MV-4-11 (cell line): ENCODE results near the gene ADRM1.

Source experiments
- DNase-seq: peaks from one replicate; lab custom pipeline; 2025; lab: John Stamatoyannopoulos, UW

ADRM1 gene

DNA sequence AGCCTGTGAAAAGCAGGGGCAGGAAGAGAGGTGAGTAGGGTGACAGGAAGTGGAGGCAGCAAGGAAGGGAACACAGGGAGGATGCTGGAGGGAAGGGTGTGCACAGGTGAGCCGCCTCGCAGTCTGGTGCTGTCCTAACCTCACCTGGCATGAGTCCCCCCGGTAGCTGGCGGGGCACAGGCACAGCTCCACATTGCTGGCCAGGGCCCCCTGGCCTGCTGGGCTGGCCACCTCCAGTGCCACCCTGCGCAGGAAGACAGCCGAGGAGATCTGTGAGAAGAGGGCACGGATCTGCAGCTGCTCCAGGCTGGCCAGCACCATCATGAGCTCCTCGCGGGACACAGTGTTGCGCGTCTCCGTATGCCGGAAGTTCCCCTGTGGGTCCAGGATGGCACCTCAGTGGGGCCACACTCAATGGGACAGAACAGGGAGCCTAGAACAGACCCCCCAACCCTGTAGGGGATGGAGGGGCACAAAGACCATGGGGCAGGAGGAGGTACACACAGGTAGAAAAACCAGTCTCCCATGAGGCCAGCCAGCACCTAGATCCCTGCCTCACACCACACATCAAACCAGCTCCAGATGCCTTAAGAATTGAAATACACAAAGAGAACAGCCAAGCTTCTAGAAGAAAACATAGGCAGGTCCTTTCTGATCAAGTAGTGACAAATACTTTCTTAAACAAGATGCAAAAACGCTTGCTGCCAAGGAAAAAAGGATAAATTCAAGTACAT lies 22.5 kb downstream of the ADRM1 start:
- DNase-seq: no peak

DNA sequence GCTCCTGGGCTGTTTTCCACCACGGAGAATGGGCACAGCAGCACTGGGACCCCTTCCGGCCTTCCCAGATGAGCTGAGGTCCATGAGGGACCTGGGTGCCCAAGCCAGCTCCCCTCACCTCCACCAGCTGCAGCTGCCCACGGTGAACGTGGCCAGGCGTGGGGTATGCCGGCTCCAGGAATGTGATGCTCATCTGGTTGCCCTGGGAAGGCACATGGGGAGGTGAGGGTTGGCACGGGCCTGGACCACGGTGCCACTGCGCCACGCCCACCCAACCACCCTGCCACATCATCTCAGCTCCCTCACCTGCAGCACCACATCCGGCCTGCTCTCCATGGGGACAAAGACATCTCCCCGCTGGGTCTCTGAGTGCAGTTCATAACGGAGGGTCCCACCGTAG lies 23.8 kb downstream of the ADRM1 start:
- no peak for DNase-seq

DNA sequence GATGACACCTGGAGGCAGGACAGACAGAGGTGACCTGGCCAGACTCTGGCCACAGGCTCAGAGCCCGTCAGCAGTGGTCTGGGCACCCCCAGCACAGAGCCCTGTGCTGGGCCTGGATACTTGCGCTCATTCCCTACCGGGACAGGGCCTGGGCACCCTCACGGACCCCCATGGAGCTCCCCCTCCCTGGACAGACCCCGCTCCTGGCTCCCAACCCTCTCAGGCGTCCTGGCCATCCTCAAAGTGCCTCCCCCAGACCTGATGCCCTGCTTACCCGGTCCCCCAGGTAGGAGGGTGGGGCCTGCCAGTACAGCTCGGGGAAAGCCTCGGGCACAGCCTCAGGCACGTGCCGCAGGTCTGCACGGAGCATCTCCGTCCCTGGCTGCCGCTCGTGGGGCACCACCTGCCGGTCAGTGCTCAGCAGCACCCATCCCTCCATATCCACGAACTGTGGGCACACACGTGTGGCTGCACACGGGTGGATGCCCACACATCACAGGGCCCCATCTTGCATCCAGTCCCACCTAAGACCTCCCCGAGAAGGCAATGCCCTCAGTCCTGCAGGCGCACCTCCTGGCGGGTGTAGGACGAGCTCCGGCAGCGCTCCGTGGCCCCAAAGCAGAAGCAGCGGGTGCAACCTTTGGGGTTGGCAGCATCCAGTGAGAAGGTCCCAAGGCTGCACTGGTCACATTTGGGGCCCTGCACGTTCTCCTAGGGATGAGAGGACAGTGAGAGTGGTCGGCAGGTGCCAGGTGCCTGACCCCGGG lies 24.3 kb downstream of the ADRM1 start:
- no peak for DNase-seq

- DNase-seq: no peak
These were observed 25.1 kb downstream of the ADRM1 start for GRCh38 chr20:62327726-62328495.

DNA sequence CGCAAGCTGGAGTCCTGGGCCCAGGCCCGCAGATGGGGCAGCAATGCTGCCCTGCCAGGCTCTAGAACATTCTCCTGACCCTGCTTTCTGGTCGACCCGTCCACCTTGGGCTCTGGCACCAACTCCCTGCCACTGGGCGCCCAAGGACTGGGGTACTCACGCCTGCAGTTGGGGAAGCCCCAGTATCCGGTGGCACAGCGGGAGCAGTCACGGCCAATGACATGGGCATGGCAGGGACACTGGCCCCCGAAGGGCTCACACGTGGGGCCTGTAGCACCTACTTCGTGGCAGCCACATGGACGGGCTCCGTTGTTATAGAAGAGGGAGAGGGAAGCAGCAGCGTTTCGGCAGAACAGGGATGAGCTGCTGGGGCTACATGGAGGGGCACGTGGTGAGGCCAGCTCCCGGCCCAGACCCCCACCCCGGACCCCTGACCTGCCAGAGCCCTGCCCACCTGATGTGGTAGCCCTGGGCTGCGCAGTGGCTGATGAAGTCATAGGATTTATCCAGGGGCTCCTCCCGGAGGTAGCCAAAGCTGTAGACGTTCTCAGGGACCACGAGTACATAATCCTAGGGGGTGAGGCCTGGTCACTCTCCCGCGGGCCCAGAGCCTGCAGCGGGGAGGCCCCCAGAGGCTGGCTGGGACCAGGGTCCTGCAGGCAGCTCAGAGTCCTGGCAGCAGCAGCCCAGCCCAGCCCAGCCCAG lies 26.0 kb downstream of the ADRM1 start:
- DNase-seq: no peak

DNA sequence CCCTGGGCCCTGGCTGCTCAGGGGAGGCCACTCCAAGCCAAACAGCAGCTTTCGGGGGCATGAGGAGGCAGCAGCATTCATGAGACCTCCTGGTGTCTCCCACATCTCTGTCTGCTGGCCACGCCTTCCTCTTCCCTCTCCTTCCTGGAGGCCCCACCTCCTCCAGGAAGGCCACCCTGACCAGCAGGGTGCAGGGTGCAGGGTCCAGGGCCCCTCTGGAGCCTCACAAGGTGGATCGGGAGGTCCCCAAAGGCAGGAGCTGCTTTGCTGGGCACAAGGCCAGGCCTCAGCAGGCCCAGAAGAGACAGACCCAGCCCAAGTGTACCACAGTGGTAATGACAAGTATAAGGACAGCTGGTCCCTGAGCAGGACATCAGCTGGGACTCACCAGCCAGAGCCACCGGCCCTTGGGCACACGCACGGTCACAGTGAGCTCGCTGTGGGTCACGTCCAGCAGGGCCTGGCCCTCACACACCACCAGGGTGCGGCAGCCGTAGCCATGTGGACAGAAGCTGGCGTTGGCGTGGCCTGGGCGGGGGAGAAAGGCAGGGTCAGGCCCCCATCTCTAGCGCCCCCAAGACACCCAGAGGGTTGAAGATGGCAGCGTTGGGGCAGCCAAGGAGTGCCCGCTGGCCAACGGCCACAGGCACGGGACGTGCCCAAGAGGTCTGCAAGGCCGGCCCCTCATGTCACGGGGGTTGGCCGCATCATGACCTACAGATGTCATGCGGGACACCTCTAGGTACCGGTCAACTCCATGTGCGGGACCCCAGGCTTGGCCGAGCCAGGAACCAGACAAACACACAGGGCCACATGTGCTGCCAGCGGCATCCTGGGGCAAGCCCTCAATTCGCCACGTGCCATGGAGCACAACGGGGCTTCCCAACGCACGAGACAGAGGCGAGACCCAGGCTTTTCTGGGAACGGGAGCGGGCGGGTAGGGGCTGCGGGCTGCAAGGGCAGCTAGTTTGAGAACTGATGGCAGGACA lies 26.9 kb downstream of the ADRM1 start:
- DNase-seq: no peak

- no peak for DNase-seq
These were observed 27.9 kb downstream of the ADRM1 start for GRCh38 chr20:62330576-62331317.

DNA sequence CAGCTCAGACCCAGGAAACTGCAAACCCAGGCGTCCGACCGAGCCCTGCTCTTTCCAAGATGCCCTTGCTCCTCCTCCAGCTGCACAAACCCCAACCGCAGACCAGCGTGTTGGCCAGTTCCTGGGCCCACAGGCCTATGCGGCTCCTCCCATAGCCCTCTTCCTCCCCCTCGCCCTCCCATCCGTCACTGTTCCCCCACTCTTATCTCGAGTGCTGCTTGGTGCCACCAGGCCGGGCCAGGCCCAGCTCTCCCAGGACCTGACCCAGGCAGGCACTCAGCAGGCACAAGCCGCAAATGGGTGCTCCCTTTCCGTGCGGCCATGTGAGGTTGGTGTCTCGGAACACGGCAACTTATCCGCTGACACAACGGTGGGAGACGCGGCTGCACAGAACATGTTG lies 28.6 kb downstream of the ADRM1 start:
- DNase-seq: no peak

GRCh38 chr20:62332421-62332820 lies 29.6 kb downstream of the ADRM1 start:
- no peak for DNase-seq

DNA sequence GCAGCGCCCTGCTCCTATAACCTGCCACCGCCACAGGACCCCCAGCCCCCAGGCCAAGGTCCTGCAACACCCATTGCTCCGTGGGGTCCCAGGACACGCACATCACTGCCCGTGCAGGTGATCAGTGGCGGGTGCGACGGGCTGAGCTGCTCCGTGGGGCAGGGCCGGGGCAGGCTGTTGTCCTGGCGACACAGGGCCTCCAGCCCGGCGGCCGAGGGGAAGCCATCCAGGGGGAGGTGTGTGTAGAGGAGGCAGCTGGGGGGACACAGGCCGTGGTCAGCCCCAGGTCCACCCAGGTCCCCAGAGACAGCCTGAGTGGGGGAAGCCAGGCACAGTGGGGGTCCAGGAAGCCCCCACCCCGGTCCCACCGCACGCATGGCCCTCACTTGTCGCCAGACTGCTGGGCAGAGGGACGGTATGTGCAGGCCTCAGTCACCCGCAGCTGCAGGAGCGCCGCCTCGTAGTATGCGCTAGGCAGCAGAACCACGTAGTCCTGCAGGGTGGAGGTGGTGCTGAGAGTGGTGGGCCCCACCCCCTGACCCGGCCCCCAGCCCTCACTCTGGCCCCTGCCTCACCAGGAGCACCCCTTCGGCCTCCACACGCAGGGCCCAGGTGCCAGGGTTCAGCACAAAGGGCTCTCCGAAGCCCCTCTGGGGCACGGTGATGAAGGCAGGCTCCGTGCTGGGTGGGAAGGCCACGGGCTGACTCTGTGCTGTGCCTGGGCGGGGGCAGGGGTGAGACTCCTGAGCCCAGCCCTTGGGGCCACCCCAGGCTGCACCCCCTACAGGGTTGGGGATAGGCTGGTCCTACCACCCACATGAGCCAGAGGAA lies 30.4 kb downstream of the ADRM1 start:
- DNase-seq: no peak

DNA sequence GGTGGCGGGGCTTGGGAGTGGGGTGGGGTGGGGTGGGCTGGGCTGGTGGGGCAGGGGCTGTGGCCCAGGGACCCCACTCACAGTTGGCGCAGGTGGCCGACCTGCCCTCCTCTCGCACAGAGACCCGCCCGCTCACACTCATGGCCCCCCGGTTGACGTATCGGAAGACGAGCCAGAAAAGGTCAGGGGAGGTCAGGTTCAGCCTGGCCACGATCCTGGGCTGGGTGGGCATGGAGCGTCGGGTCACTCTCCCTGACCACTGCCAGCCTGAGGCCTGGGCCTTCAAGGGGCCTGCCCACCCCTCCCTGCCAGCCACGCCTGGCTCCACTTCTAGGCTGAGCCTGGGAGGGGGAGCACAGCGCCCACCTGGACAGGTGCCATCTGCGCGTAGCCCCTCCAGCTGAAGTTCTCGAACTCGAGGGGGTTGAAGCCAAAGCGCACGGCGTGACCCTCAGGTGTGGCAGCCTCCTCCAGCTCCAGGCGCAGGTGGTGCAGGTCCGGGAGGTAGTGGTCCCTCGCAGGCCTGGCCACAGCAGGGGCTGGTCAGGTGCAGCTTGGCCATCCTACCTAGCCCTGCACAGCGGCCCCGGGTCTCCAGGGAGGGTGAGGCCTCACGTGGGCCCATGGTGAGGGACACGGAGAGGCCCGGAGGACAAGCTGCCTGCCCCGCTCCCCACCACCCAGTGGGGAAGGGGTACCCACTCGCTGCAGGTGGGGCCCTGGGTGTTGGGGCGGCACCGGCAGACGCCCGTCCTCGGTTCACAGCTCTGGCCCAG lies 31.2 kb downstream of the ADRM1 start:
- no peak for DNase-seq

DNA sequence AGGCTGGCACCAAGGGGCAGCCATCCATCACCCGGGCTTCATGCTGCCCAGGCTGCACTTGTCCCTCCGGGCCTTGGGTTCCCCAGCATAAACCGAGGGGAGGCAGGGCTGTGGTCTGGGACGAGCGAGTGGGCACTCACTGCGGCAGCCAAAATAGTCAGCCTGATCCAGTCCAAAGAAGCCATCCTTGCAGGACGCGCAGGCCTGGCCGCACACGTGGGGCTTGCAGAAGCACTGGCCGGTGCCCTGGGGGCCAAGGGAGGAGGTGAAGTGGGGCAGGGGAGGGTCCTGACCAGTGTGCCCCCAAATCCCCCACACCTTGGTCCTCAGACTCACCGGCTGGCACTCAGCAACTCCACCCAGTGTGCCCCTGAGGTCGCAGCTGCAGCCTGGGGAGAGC lies 32.1 kb downstream of the ADRM1 start:
- no peak for DNase-seq

DNA sequence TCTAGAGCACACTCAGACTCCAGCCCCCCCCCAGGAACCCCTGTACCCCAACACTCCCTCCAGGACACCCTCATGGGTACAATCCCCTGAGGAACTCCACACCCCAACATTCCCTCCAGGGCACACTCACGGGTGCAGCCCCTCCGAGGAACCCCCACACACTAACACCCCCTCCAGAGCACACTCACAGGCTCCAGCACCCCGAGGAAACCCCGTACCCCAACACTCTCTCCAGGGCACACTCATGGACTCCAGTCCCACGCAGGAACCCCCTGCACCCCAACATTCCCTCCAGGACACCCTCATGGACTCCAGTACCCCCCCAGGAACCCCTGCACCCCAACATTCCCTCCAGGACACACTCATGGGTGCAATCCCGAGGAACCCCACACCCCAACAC lies 32.7 kb downstream of the ADRM1 start:
- no peak for DNase-seq

- no peak for DNase-seq
These were observed 33.5 kb downstream of the ADRM1 start for GRCh38 chr20:62336329-62336728.

DNA sequence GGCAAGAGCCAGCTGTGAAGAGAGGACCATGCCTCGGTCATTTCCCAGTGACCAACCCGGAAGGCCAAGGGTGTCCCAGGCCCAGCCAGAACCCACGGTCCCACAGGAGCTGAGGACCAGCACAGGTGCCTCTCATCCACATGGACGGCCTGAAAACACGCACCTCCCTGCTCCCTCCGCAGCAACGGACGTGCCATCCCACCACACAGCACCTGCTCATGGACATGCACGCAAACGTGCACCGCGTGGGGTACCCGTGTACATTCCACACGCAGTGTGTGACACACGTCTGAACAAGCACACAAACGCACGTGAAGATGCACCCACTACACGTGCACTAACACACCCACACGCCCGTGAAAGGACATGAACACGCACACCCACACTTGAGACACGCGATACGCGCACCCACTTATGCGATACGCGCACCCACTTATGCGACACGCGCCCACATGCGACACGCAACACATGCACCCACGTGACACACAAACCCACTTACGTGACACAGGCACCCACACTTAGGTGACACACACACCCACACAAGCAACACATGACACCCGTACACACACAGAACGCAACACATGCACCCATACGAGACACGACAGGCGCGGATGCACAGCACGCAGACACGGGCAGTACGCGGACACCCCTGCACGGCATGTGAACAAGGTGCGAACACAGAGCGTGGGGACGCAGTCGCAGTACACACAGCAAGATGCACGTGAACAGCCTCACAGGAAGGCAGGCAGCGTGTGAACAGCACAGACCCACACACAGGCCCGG lies 34.2 kb downstream of the ADRM1 start:
- no peak for DNase-seq

GRCh38 chr20:62337558-62338293 lies 34.9 kb downstream of the ADRM1 start:
- peak; percentile 34 for DNase-seq

GRCh38 chr20:62338294-62338620 lies 35.5 kb downstream of the ADRM1 start:
- DNase-seq: no peak
